ENCODE data around the gene PCSK7. TPM values are rescaled to one million over a fixed set of nuclear protein-coding genes. Genes with fewer than 3 reads are reported as not detected.

The PCSK7 gene
- total and polyA plus RNA-seq, 2 of the 8 experiments (the other 6 are each of a cell fraction or from before 2014, with no cell fraction given) = 23.4 to 38.5 TPM

- H3K4me2 ChIP-seq (ENCODE audit: insufficient read depth in 1 of 2, low read depth in 2 of 2, low read length in 2 of 2) = no peak overlapping the region
- H3K23ac ChIP-seq (ENCODE audit: insufficient read length) = no peak overlapping the region
- H3K4me3 ChIP-seq (ENCODE audit: extremely low read depth in 1 of 4, insufficient read depth in 2 of 4, low read depth in 3 of 4, low read length in 4 of 4) = no peak overlapping the region
- DNase-seq (ENCODE audit: low read depth in 1 of 2, low spot score in 2 of 2) (no peak), FAIRE-seq (no peak)
- H3K18ac ChIP-seq (ENCODE audit: extremely low read depth, low read length) = no peak overlapping the region
- H2AK5ac ChIP-seq (ENCODE audit: low read depth, low read length) = no peak overlapping the region
- H3K4ac ChIP-seq (replicated peaks; ENCODE audit: insufficient read length, low read depth, low read length) = no peak overlapping the region
- no peak overlapping the region for H3K27ac ChIP-seq (ENCODE audit: low read depth, low read length)
- no peak overlapping the region for H3K56ac ChIP-seq (replicated peaks; ENCODE audit: insufficient read length, low read depth, low read length)
- H2BK15ac ChIP-seq (ENCODE audit: low read length) = no peak overlapping the region
- H2BK5ac ChIP-seq (ENCODE audit: low read depth, low read length) = no peak overlapping the region
- no peak overlapping the region for H4K8ac ChIP-seq (ENCODE audit: extremely low read depth, insufficient read depth, low read length)
- ChIA-PET POLR2A (ENCODE audit: partially characterized antibody) (interaction anchor here (12.6 kb wide), 1 partner anchor 15 kb away, joined by 153 read pairs; the partner anchor contains the start of gene TAGLN), CTCF (ENCODE audit: partially characterized antibody) (interaction anchor here (13.4 to 14.0 kb wide), 2 partner anchors 12 to 38 kb away, joined by 249 to 359 read pairs; partner anchors contain the start of genes PCSK7, RNF214 and TAGLN)
- H3K27me3 ChIP-seq (replicated peaks in 1 of 4; ENCODE audit: control insufficient read depth in 3 of 4, extremely low read depth in 1 of 4, insufficient read depth in 3 of 4, low read length in 3 of 4) = no peaks in the 10 kb centered on the region
- no peak overlapping the region for H3K14ac ChIP-seq (ENCODE audit: insufficient read length)
- no peaks in the 10 kb centered on the region for H3K79me1 ChIP-seq (ENCODE audit: low read depth, low read length)
- no peak overlapping the region for H2BK12ac ChIP-seq (ENCODE audit: low read depth, low read length)
- no peak overlapping the region for H2BK120ac ChIP-seq (replicated peaks; ENCODE audit: low read depth, low read length)
- peaks cover 0 to 6% of the 10 kb centered on the region in 2 experiments for H4K20me1 ChIP-seq (replicated peaks in 1 of 2; ENCODE audit: control insufficient read depth in 1 of 2, insufficient read depth in 2 of 2, low read length in 2 of 2)
- H4K5ac ChIP-seq (ENCODE audit: insufficient read length, low read depth, low read length) = no peak overlapping the region
- H3K4me1 ChIP-seq (replicated peaks in 1 of 4; ENCODE audit: control insufficient read depth in 3 of 4, insufficient read depth in 4 of 4, low read length in 3 of 4) = no peaks in the 10 kb centered on the region
- H4K91ac ChIP-seq (replicated peaks; ENCODE audit: insufficient read length, low read length) = no peak overlapping the region
- peaks cover 0 to 10% (median 3%) of the 10 kb centered on the region in 4 experiments; a peak in 3 of 8 replicates for H3K36me3 ChIP-seq (ENCODE audit: control insufficient read depth in 2 of 4, insufficient read depth in 4 of 4, low read length in 3 of 4)
- no peaks in the 10 kb centered on the region for H3K9me3 ChIP-seq (ENCODE audit: insufficient read depth in 2 of 2, low read depth in 1 of 2, low read length in 1 of 2)
- H2AFZ ChIP-seq (ENCODE audit: low read length) = no peak overlapping the region
- 88% methylated on average over 2 of the region's 4 CpGs; no CpG with 5 or more reads in 1 of the 2 experiments for WGBS, 2 experiments (ENCODE audit: extremely low coverage in 1 of 2, insufficient coverage in 1 of 2, insufficient read length in 1 of 2, insufficient replicate concordance in 2 of 2, low coverage in 1 of 2, low lambda C conversion rate in 2 of 2, missing lambda C conversion rate in 1 of 2)
- H3K9ac ChIP-seq (replicated peaks in 1 of 4; ENCODE audit: extremely low read depth in 1 of 4, low read depth in 3 of 4, low read length in 3 of 4) = no peak overlapping the region
- no peaks in the 10 kb centered on the region for H3K23me2 ChIP-seq (ENCODE audit: low read depth, low read length)
- H3K79me2 ChIP-seq (ENCODE audit: control insufficient read depth in 1 of 2, insufficient read depth in 2 of 2, low read length in 2 of 2) = no peaks in the 10 kb centered on the region
- H2BK20ac ChIP-seq (ENCODE audit: low read length) = no peak overlapping the region
- TF ChIP-seq TAF1 (IDR thresholded peaks at IDR 0.05; ENCODE audit: low read depth, low read length) (no peak), ASH2L (IDR thresholded peaks at IDR 0.05; ENCODE audit: low read length) (no peak), JUND (IDR thresholded peaks at IDR 0.05; ENCODE audit: low read length) (no peak), FOSL1 (IDR thresholded peaks at IDR 0.05; ENCODE audit: insufficient read depth, low read depth, low read length) (no peak), RAD21 (IDR thresholded peaks at IDR 0.05 in 1 of 2, conservative IDR thresholded peaks at IDR 0.05 in 1 of 2; ENCODE audit: low read depth in 2 of 2, low read length in 2 of 2) (no peak), TAF7 (optimal IDR thresholded peaks at IDR 0.05; ENCODE audit: borderline replicate concordance, low read depth, low read length) (no peak), TEAD4 (IDR thresholded peaks at IDR 0.05; ENCODE audit: low read depth, low read length) (no peak), SIX5 (IDR thresholded peaks at IDR 0.05; ENCODE audit: low read depth, low read length) (no peak), PHF8 (conservative IDR thresholded peaks at IDR 0.05; ENCODE audit: low read depth, low read length) (no peak), CTBP2 (IDR thresholded peaks at IDR 0.05; ENCODE audit: borderline replicate concordance, insufficient read depth, insufficient read length, low read length) (no peak), BACH1 (IDR thresholded peaks at IDR 0.05; ENCODE audit: low read length) (no peak), YY1 (IDR thresholded peaks at IDR 0.05; ENCODE audit: low read depth, low read length) (no peak), RBBP5 (IDR thresholded peaks at IDR 0.05; ENCODE audit: borderline replicate concordance, low read depth, low read length) (no peak), KDM5A (IDR thresholded peaks at IDR 0.05; ENCODE audit: low read length) (no peak), TCF12 (IDR thresholded peaks at IDR 0.05; ENCODE audit: low read depth, low read length) (no peak)
Measured at GRCh38 chr11:117186431-117186761, 45.5 kb downstream of the PCSK7 start.

Data from H1 (cell line).